Activated CD8-positive, alpha-beta memory T cell treated with anti-CD3 and anti-CD28 coated beads for 48 hours (primary cell): ENCODE measurements around the gene ST6GALNAC5.
"Not testable (repeated sequence)": the region's sequence is repeated elsewhere in the genome, so short reads cannot be mapped to it uniquely, and the experiment has no call there.

Experiments
- DNase-seq, 3 experiments: peaks; one replicate each; pipeline ENCODE4 v3.0.0-alpha.2; 2020; ENCODE audit warnings: low read depth in 2 of 3, low spot score in 2 of 3

Gene ST6GALNAC5

DNA sequence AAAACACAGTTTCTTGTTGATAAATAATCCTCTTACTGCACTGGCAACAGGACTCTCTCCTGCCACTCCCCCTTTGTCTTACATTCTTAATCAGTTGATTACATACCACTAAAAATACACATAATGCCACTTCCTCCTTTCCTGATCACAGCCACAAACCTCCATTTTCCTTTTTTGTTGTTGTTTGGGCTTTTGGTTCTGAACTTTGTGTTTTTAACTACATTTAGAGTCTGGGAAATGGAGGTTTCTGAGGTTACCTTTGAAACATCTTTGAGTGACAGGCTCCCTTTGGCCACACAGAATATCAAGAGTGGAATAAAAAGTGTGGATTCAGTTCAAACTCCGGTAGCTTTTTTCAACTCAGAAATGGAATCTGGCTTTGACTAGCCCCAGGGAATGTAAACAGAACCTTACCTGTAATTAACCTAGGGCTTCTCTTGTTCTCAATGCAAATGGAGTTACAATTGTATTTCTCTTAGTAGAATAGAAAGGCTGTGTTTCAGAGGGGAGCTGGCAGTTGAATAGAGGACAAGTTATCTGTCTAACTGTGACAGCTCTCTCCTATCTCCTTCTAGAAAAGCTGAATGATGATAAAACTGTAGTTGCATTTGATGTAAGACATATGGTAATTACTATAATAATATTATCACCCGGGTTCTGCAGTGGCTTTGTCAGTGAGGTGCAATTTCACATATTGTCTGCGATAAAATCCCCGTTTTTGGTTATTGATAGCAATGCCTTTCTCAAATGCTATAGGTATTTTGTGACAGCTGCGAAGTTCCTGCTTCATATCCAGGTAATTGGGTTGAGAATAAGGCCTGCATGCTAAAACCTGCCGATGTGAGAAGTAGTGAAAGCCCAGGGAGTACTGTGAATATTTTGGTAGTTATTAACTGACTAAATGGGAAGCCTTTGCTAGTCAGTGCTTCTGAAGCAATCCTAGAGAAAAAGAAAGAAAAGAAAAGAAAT is 66.9 kb downstream of the ST6GALNAC5 start:
- no peak for DNase-seq

- no peak for DNase-seq
Measured at GRCh38 chr1:76938304-76938703, 71.0 kb downstream of the ST6GALNAC5 start.

DNA sequence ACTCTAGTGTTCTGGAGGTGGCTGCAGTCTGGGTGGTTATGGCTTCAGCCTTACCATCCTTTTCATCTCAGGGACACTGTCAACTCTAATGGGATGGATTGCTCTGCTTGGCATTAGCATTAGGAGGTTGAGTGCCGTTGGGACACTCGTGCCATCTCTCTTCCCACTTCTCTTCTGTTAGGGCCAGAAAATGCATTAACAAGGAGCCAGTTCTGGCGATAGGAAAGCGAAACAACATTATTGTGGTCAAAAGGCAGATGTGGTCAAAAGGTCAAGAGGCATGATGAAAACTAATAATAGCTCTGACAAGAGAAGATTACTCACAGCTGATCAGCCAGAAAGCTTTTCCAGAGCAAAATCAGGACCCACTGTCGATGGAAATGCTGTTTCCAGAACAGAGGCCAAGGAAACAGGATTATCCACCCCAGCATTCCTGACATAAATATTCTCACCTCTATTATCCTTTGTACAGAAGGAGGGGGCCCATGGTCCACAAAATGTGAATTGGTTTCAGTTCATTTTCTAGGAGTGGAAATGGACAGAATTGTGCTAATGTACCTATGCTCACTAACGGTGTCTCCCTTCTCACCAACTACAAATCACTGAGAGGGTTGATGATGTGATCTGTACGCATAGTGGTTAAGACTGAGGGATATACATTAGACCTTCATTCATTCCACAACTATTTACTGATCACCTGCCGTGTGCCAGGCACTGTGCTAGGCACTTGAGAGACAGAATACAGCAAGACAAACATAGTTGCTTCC is 72.0 kb downstream of the ST6GALNAC5 start:
- no peak for DNase-seq

DNA sequence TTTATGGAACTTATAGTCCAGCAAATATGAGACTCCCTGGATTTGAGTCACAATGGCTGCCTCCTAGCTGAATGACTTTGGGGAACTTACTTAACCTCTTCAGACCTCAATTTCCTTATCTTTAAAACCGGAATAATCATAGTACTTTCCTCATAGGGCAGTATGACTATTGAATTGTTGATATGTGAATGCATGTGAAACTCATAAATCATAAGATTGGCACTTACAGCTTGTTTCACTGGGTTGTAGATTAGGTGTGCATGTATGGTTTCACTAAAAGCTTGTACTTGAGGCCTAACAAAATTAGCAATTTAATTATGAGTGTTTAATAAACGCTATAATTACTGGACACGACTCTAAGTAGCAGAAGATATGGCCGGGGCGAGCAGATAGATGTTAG is 72.5 kb downstream of the ST6GALNAC5 start:
- DNase-seq, result no peak

GRCh38 chr1:76940571-76941335 is 73.5 kb downstream of the ST6GALNAC5 start:
- DNase-seq, result no peak

GRCh38 chr1:76942549-76942948 is 75.3 kb downstream of the ST6GALNAC5 start:
- no peak for DNase-seq

DNA sequence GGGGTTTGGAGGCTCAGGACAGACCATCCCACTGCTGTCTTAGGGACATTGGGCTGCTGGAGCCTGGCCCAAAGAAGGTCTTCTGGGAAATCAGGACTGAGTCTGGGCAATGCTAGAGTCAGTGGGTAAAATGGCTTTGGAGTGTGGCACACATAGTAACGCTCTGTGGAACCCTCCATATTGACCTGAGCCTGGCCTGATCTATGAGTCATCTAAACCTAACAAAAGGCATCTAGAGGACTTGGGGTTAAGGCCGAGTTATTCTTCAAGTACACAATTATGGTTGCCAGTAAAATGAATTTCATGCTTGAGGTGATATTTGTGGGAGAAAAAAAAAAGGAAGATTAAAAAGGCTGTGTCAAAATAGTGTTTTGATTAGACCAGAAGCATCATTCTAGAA is 77.7 kb downstream of the ST6GALNAC5 start:
- DNase-seq, result no peak

DNA sequence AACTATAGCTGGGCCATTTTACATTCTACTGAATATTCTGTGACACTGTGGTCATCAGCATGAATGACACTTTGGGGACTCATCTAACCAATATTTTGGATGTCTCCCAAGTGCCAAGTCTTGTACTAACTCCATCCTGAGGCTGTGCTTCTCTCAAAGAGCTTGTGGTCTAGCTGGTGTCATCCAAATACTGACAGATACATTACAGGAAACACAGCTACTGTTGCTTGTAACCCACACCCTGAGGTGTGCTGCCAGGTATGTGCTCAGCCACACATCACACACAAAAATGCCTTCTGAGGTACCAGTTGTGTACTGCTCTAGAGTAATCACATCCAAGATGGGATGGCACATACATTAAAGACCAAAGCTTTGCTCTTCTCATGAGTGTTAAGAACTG is 81.6 kb downstream of the ST6GALNAC5 start:
- DNase-seq, result no peak

DNA sequence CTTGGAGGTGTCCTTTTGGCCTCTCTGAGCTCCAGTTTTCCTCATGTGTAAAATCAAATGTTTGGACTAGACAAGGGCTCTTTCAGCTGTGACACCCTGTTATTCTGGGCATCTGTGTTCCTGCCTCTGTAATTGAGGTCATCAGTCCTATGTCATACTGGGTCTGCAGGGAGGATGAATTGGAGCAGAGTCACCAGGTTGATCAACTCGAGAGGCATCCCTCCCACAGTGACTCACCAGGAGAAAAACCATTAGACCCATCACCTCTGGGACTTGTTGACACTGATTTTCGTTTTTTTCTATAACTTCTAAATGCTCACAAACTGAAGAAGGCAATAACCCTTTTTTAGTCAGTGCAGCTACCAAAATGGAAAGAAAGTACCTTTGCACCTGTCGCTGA is 82.2 kb downstream of the ST6GALNAC5 start:
- no peak for DNase-seq

DNA sequence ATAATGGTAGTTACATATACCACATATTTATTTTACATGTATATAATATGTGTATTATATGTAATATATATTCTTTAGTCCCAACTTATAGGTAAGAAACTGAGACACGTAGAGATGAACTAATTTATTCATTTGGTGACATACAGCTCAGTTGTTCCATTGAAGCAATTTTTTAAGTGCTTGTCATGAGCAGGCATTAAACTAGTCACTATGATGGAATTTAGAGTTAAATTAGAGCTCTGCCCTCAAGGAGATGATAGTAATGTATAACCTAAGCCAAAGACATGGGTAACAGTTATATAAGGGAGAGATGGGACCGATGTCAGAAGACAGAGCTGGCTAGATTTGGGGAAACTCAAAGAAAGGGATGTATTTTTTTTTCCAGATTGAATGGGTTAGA is 83.0 kb downstream of the ST6GALNAC5 start:
- DNase-seq, result no peak

DNA sequence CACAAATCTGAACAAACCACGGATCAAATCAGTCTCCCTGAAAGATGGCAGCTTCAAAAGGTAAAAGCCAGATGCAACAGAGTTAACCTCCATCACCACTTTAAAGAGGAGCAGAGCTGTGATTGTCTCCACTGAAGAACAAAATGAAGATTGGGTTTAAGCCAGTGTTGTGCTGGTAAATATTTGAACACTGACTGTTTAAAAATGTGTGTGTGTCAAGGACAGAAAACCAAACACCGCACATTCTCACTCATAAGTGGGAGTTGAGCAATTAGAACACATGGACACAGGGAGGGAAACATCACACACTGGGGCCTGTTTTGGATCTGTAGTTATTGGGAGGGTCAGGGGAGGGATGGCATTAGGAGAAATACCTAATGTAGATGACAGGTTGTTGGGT is 83.9 kb downstream of the ST6GALNAC5 start:
- DNase-seq, result no peak

- DNase-seq, result no peak
Measured at GRCh38 chr1:76955652-76956051, 88.4 kb downstream of the ST6GALNAC5 start.

GRCh38 chr1:76957961-76958360 is 90.7 kb downstream of the ST6GALNAC5 start:
- DNase-seq, result no peak

- no peak for DNase-seq
Measured at GRCh38 chr1:76958828-76959227, 91.5 kb downstream of the ST6GALNAC5 start.

DNA sequence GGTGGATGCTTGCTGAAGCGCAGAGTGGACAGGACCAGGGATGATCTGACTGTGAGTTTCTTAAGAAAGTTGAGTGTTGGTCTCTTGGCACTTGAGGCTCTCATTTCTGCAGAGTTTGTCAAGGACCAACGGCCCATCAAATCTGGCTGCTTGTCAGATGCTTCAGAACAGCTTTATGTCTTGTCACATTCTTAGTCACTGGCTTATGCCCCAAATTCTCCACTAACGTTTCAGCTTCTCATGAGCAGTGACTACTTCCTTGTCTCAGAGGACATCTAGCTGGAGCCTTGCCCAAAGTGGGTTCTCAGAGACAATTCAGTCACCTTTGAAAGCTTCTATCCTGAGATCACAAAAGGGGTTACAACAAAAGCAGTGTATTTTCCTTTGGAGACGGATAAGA is 92.3 kb downstream of the ST6GALNAC5 start:
- no peak for DNase-seq

GRCh38 chr1:76961181-76961819 is 94.0 kb downstream of the ST6GALNAC5 start:
- no peak for DNase-seq

DNA sequence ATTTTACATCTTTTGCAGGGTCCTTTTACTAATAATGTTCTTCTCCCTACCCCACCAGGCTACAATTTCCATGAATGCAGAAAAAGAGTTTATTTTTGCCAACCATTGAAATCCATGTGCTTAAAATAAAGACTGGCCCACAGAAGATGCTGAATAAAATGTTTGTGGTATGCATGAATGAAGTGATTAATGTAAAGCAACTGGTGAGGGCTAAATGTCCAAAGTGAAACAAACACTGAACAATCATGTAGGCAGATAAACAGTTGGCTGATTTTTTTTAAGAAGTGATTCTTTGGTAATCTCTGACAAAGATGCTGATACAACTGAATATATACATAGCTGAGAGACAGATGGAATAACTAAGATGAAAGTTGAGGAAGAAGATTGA is 94.5 kb downstream of the ST6GALNAC5 start:
- no peak for DNase-seq

- DNase-seq, result not testable (repeated sequence)
Measured at GRCh38 chr1:76981267-76981666, 114.0 kb downstream of the ST6GALNAC5 start.

DNA sequence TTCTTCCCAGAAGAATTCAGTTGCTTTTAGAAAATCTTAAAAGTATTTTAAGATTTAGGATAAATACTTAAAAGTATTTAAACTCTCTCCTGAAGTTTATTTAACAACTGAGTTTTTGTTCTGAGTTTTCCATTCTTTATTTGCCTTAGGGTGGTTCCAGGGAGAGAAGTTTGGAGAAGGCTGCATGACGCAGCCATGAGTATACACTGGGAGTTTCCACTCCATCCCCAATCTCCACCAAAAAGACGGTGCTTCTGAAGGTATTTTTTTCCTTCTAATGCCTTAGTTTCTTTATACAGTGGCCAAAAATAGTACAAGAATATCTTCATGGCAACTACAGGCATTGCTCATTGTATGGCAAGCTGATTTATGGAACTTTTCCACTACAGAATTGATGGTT is 122.7 kb downstream of the ST6GALNAC5 start:
- no peak for DNase-seq

- no peak for DNase-seq
Measured at GRCh38 chr1:76993036-76993435, 125.8 kb downstream of the ST6GALNAC5 start.
